HG03439 (cell line): ENCODE measurements around the gene SHH.

Experiments used
- ATAC-seq: cut with Tn5 transposase; IDR thresholded peaks from one replicate; pipeline ENCODE4 v1.9.1; 2021; ENCODE audit warnings: mild to moderate bottlenecking, moderate library complexity; ENCODE audit not compliant: unreplicated experiment

SHH gene

GRCh38 chr7:155766966-155767916, 45.0 kb downstream of the SHH start:
- ATAC-seq, result no peak

DNA sequence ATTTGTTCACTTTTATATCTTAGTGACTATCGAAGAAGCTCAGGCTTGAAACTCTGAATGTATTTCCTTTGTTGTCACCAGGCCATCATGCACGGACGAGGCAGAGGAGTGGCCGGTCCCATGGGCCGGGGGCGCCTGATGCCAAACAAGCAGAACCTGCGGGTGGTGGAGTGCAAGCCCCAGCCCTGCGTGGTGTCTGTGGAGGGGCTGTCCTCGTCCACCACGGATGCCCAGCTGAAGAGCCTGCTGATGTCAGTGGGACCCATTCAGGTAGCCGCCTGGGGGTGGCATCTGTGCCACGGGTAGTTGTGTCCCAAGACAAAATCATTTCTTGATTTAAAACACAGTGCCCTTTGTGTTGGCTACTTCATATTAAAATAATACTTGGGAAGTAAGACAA, 45.9 kb downstream of the SHH start:
- ATAC-seq, result no peak

DNA sequence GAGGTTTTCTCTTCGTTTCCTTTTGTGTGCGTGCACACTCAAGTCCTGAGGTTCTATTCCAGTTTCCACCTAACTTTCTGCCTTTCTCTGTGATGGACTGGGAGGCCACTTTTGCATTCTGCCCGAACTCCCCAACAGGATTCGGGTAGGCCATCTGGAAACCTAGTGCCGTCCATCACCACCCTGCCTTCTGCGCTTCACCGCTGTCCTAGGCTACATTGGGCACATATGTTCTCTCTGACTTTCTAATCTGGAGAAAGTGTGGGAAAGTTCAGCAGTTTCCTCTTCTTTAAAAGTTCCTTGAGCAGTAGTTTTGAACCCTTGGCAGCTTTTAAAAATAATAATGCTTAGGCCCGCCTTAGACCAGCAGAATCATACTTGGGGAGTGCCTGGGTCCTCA, 46.8 kb downstream of the SHH start:
- no peak for ATAC-seq

GRCh38 chr7:155764438-155764793, 47.8 kb downstream of the SHH start:
- no peak for ATAC-seq

GRCh38 chr7:155763691-155764437, 48.4 kb downstream of the SHH start:
- ATAC-seq, result no peak

DNA sequence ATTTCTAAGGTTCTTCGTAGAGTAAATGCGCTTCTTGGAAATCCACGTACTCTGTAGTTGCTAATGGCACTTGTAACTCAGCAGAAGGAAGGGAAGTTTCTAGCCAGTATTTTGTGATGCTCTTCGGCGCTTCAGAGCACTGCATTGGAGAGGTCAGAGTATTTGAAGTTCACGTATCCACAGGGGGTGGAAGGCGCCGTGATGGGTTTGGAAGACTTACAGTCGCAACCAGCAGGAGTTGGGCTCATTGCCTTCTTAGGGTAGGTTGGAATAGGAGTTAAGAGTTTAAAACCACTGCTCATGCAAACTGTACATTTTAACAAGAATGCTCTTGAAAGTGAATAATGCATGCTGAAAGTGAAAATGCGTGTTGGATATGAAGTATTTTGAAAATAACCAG, 49.1 kb downstream of the SHH start:
- ATAC-seq, result no peak

DNA sequence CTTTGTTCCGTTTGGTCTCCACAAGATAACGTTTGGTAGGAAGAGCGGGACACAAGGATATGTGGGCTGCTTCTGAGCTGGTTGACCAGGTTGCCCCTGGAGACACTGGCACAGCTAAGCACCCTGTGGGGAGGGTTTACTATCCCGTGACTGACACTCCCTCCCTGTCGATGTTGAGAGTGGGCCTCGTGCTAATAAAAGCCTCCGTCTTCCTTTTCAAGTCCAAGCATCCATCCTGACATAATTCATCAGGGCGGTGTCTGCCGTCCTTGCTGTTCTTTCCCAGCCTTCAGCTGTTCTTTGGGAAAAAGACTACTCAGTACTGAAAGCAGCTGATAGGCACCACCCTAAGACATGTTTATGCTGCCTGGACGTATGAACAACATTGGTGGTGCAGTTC, 49.6 kb downstream of the SHH start:
- no peak for ATAC-seq

GRCh38 chr7:155762036-155762435, 50.2 kb downstream of the SHH start:
- no peak for ATAC-seq

DNA sequence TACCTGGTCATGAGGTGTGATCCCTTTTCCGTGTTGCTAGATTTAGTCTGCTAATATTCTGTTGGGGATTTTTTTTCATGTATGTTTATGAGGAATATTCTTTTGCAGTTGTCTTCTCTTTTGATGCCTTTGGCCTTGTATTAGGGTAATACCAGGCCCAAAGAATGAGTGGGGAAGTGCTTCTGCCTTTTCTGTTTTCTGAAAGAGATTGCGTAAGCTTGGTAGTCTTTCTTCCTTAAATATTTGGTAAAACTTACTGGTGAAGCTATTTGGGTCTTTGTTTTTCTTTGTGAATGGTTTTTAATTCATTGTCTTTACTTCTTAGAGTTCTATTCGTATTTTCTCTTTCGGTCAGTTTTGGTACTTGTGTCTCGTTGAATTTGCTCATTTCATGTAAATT, 51.1 kb downstream of the SHH start:
- ATAC-seq, result no peak

- ATAC-seq, result no peak
Measured at GRCh38 chr7:155759740-155760430, 52.4 kb downstream of the SHH start.

DNA sequence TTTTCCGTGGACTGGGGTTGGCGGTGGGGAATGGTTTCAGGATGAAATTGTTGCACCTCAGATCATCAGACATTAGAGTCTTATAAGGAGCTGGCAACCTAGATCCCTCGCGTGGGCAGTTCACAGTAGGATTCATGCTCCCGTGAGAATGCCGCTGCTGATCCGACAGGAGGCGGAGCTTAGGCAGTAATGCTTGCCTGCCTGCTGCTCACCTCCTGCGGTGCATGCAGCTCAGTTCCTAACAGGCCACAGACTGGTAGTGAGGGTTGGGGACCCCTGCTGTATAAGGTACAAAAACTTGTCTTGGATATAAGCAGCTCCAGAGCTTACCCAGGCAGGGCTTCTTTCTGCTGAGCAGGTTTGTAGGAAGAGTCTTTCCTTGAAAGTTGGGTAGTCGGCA, 53.9 kb downstream of the SHH start:
- ATAC-seq, result no peak

GRCh38 chr7:155756322-155756721, 55.9 kb downstream of the SHH start:
- no peak for ATAC-seq

DNA sequence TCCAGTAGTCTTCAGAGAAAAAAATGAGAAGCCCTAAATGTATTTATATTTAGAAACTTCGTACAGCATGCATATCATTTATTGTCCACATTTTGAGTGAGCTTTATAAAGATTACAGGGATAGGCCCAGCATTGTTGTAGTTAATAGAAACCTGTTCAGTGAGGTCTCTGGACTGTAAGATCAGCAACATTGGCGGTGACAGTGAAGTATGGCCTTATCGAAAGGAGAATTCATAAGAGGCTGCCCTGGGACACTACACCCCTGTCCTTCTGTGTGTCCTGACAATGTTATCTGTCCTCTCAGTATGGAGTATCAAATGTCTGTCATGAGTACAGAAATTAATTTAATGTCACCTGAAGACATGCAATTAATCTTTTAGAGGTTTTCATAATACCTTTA, 57.2 kb downstream of the SHH start:
- ATAC-seq, result no peak

DNA sequence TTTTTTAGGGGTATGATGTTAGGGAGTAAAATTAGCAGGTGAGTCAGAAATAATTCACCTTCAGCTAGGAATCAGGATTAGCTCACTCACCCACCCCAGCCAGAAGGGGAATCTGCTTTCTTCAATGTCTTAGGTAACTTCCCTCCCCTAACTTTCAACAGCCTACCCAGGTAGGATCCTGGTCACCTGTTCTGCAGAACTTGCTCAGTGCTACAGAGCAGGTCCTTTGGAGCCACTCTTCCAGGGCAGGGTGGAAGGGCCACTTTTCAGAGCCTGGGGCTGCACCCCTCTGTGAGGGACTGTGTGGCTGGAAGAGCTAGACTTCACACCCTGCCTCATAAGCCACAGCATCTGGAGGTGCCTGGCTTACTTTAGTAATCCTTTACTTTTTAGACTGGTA, 58.1 kb downstream of the SHH start:
- ATAC-seq, result no peak

GRCh38 chr7:155753446-155753965, 58.8 kb downstream of the SHH start:
- no peak for ATAC-seq

- ATAC-seq, result peak; percentile 57
Measured at GRCh38 chr7:155752756-155753445, 59.4 kb downstream of the SHH start.

- ATAC-seq, result no peak
Measured at GRCh38 chr7:155751409-155751808, 60.9 kb downstream of the SHH start.

GRCh38 chr7:155750255-155751125, 61.8 kb downstream of the SHH start:
- no peak for ATAC-seq
